B cell (primary cell): ENCODE measurements around the gene L3MBTL4.

Experiments
- CTCF ChIP-seq: fragments of 200-600 bp; IDR thresholded peaks from one replicate; pipeline ENCODE4 v1.8.0; 2022; ENCODE audit warnings: antibody characterized with exemption, mild to moderate bottlenecking
- EZH2 ChIP-seq: IDR thresholded peaks from 2 replicates; pipeline ENCODE4 v1.6.1; 2012; ENCODE audit warnings: borderline replicate concordance, low read depth, mild to moderate bottlenecking, moderate library complexity, low read length; ENCODE audit not compliant: insufficient read depth, poor library complexity, severe bottlenecking

- no peak for TF ChIP-seq CTCF
- TF ChIP-seq EZH2 = no peak
Observed at GRCh38 chr18:6289843-6290242, 124.9 kb downstream of the L3MBTL4 start.
